Activated T-cell treated with anti-CD3 and anti-CD28 coated beads, Interleukin-2, amount 50 U/mL, for 72 hours (primary cell): ENCODE data around the gene TSPAN18. TPM values are rescaled to one million over a fixed set of nuclear protein-coding genes. Genes with fewer than 3 reads are reported as not detected.

Experiments
- ATAC-seq, 2 donors: fragments of 150-1000 bp; cut with Tn5 transposase; replicated peaks in 1 of 2; 2 replicates each; pipeline ENCODE4 v1.10.0; 2021; ENCODE audit warnings: moderate library complexity in 2 of 2, mild to moderate bottlenecking in 1 of 2
- DNase-seq, 2 donors: peaks; one replicate each; pipeline ENCODE4 v3.0.0; 2021 to 2022; ENCODE audit warnings: mixed read lengths in 1 of 2
- H3K27ac Mint-ChIP-seq: one replicate; pipeline ENCODE4 v1.8.0; 2022; ENCODE audit warnings: mild to moderate bottlenecking, moderate library complexity, mixed read lengths
- H3K27me3 Mint-ChIP-seq: one replicate; pipeline ENCODE4 v1.8.0; 2022; ENCODE audit warnings: low read depth, mixed read lengths
- H3K36me3 Mint-ChIP-seq, 2 donors: one replicate each; pipeline ENCODE4 v1.8.0; 2022; ENCODE audit warnings: mixed read lengths in 2 of 2, mild to moderate bottlenecking in 1 of 2; ENCODE audit not compliant: insufficient read depth in 2 of 2
- H3K4me1 Mint-ChIP-seq: one replicate; pipeline ENCODE4 v1.8.0; 2022; ENCODE audit warnings: low read depth, mixed read lengths
- H3K4me3 Mint-ChIP-seq, 2 donors: one replicate each; pipeline ENCODE4 v1.8.0; 2022; ENCODE audit warnings: mild to moderate bottlenecking in 2 of 2, mixed read lengths in 2 of 2, moderate library complexity in 2 of 2
- H3K9me3 Mint-ChIP-seq, 2 donors: one replicate each; pipeline ENCODE4 v1.8.0; 2022; ENCODE audit warnings: mixed read lengths in 2 of 2
- total RNA-seq, 2 donors: library from RNA; stranded (reverse); gene quantifications; one replicate each; pipeline ENCODE4 v1.2.3, GENCODE V29; 2022

TSPAN18 gene
- total RNA-seq, 2 donors from 2014 or later = 1.3 to 1.8 TPM

DNA sequence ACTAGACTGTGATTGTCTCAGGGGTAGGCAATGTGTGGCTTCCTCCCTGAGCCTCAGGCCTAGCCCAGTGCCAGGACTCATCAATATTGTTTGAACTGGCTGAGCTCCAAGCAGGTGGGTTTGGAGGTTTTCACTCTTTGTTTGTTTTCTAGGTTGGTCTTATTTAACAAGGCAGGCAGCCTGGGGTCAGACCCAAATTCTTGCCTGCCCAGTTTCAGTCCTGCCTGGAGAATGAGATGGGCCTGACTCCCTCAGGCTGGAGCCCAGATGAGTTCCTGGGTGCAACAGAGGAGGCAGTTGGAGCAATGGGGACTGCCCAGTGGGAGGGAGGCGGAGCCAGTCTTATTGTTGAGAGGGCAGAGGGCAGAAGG lies 252.2 kb downstream of the TSPAN18 start:
- H3K27ac Mint-ChIP-seq = no peak overlapping the region
- no peaks in the 10 kb centered on the region for H3K4me1 Mint-ChIP-seq
- no peak for DNase-seq
- no peaks in the 10 kb centered on the region for H3K36me3 Mint-ChIP-seq
- no peak for ATAC-seq
- H3K9me3 Mint-ChIP-seq = no peaks in the 10 kb centered on the region
- no peaks in the 10 kb centered on the region for H3K27me3 Mint-ChIP-seq
- no peak overlapping the region for H3K4me3 Mint-ChIP-seq

DNA sequence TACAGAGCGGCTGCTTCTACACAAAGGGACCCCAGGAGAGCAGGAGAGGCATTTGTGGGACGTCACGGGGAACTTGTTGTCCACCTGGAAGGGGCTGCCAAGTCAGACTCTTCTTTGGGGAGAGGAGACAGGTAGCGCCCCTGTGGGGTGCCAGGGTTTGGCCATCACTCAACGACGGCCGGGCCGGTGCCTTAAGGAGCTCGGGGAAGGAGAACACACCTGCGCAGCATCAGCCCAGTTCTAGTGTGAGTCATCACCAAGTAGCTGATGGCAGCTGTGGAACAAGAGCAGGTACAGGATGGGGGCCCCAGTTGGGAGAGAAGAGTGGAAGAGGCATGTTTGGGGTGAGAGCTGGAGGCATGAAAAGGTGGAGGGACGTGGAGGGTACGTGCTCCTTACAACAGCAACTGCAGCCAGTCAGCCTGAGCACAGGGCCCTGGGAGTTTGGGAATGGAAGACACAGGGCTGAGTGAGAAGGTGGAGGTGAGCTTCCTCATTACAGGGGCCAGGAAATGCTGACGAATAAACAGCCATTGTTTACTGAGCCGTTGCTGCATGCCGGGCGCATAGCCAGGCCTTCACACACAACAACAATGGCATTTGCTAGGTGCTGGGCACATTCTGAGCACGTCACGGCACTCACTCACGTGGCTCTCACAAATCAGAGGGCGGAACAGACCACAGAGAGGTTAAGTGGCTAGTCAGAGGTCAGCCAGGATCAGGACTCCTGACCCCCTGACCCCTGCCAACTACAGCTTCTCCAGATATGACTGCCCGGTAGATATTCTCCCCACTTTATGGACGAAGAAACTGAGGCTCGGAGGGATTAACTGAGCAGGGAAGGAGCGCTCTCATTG lies 253.0 kb downstream of the TSPAN18 start:
- Mint-ChIP-seq H3K4me1 (no peaks in the 10 kb centered on the region), H3K4me3 (no peak overlapping the region), H3K27ac (no peak overlapping the region), H3K9me3 (no peaks in the 10 kb centered on the region), H3K27me3 (no peaks in the 10 kb centered on the region), H3K36me3 (no peaks in the 10 kb centered on the region)
- DNase-seq = no peak
- no peak for ATAC-seq

DNA sequence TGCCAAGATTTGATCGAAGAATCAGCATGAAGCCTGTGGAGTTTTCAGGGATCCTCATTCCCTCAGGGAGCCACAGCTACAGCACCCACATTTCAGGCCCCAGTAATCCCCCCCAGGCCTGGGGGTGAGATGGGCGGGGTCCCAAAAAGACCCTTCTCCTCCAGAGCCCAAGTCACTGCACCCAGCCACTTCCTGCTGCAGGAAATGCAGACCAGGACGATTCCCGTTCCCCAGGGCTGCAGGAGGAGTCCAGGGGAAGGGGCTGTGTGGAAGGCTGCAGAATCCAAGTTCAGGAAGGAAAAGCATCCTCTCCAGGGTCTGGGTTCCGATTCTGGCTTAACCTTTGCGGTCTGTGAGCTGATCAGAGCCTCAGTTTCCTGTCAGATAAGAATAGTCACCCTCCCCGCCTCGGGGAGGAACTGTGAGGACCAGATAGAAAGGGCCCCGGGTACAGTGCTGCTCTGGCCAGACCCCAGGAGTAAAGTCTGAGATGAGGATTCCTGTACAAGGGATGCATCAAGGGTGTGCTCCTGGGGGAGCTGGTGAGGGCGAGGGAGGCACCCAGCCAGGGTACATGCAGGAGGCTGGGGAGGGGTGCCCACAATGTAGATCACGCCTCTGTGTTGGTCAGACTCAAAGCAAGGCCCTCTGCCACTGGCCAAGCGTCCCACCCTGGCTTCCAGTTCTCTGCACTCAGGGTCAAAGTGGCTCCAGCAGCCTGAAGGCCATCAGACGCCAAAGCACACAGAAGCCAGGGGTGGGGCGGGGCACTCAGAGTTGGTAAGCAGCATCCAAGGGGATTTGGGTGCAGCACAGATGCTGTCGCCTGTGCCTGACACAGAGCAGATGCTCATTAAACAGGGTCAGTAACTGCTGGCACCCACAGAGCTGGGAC lies 254.0 kb downstream of the TSPAN18 start:
- ATAC-seq = no peak

More for the DNA sequence above, 254.0 kb downstream of the TSPAN18 start:
- Mint-ChIP-seq H3K9me3 (no peaks in the 10 kb centered on the region), H3K4me3 (no peak overlapping the region), H3K4me1 (no peaks in the 10 kb centered on the region), H3K27ac (no peak overlapping the region), H3K27me3 (no peaks in the 10 kb centered on the region), H3K36me3 (no peaks in the 10 kb centered on the region)
- DNase-seq = no peak

Other genes starting within 250 kb of the TSPAN18 start
- gene CD82, start 161.3 kb upstream of the TSPAN18 start, total RNA-seq = 100 to 1,000 TPM; 364 to 421 TPM
- gene TP53I11, start 223.9 kb downstream of the TSPAN18 start, total RNA-seq = 10 to 100 TPM; 15.3 to 20.0 TPM